KOPT-K1 (cell line): ENCODE results near the gene TIE1.

Experiments used
- H3K27ac ChIP-seq: fragments of 200-600 bp; sonication (generic); 2 replicates; pipeline ENCODE4 v1.5.1; 2016; ENCODE audit warnings: antibody characterized with exemption, mild to moderate bottlenecking, low read depth, low read length; ENCODE audit not compliant: poor library complexity, severe bottlenecking
- H3K36me3 ChIP-seq: fragments of 200-600 bp; sonication (generic); 2 replicates; pipeline ENCODE4 v1.5.1; 2017; ENCODE audit warnings: antibody characterized with exemption, mild to moderate bottlenecking, low read length, moderate library complexity; ENCODE audit not compliant: insufficient read depth
- H3K9me3 ChIP-seq: fragments of 200-600 bp; sonication (generic); 2 replicates; pipeline ENCODE4 v1.5.1; 2017; ENCODE audit warnings: antibody characterized with exemption, low read length, mild to moderate bottlenecking; ENCODE audit not compliant: insufficient read depth, poor library complexity, severe bottlenecking

TIE1 gene

DNA sequence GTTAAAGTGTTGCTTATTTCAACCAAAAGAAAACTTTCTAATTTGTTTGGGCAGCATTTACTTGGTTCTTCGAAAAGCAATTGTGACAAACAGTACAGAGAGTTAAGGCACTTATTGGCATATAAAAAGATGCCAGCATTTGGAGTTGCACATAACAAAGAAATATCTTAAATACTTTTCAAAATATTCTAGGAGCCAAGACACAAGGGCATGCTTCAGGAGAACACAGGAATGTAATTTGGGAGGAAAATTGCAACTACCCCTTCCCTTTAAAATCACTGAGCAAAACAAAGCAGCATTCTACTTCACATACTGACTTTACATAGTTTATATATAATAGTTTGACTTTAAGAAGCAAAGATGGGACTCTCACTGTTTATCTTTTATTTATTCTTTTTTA is 4.6 kb upstream of the TIE1 start:
- H3K9me3 ChIP-seq = no peaks in the 10 kb centered on the region
- H3K27ac ChIP-seq = no peak overlapping the region
- no peaks in the 10 kb centered on the region for H3K36me3 ChIP-seq

- Histone ChIP-seq H3K27ac (no peak overlapping the region), H3K36me3 (no peaks in the 10 kb centered on the region), H3K9me3 (no peaks in the 10 kb centered on the region)
These were observed 2.7 kb upstream of the TIE1 start for GRCh38 chr1:43298055-43298454.

GRCh38 chr1:43299101-43299500 is 1.7 kb upstream of the TIE1 start:
- H3K36me3 ChIP-seq = no peaks in the 10 kb centered on the region
- no peak overlapping the region for H3K27ac ChIP-seq
- no peaks in the 10 kb centered on the region for H3K9me3 ChIP-seq

- H3K36me3 ChIP-seq = no peaks in the 10 kb centered on the region
- no peak overlapping the region for H3K27ac ChIP-seq
- H3K9me3 ChIP-seq = no peaks in the 10 kb centered on the region
These were observed 1.4 kb downstream of the TIE1 start for GRCh38 chr1:43302201-43302600.

DNA sequence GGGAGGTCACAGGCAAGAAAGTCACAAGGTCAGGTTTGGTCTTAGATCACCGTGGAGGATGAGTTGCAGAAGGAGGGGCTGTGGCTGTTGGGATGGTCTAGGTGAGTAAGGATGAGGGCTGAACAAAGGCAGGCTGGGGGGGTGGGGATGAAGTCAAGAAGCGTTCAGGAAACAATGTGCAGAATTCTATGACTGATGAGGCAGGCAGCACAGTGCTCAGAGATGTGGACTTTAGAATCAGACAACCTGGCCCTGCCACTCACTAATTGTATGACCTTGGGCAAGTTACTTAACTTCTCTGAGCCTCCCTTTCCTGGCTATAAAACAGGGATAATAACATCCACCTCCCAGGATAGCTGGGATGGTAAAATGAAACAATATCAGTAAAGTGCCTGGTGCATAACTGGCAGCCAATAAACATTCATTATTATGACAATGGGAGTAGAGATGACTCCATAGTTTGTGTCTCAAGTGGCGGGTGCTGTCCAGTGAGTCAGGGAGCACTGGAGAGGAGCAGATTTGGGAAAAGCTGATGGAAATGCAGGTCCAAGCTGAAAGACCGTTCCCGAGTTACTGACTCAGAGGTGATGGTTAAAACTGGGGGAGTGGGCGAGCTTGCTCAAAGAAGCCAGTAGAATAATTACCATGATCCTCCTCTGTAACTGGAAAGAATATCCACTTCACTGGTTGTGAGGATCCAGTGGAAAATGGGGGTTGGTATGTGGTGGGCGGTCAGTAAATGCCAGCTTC is 2.1 kb downstream of the TIE1 start:
- Histone ChIP-seq H3K27ac (no peak overlapping the region), H3K9me3 (no peaks in the 10 kb centered on the region)

DNA sequence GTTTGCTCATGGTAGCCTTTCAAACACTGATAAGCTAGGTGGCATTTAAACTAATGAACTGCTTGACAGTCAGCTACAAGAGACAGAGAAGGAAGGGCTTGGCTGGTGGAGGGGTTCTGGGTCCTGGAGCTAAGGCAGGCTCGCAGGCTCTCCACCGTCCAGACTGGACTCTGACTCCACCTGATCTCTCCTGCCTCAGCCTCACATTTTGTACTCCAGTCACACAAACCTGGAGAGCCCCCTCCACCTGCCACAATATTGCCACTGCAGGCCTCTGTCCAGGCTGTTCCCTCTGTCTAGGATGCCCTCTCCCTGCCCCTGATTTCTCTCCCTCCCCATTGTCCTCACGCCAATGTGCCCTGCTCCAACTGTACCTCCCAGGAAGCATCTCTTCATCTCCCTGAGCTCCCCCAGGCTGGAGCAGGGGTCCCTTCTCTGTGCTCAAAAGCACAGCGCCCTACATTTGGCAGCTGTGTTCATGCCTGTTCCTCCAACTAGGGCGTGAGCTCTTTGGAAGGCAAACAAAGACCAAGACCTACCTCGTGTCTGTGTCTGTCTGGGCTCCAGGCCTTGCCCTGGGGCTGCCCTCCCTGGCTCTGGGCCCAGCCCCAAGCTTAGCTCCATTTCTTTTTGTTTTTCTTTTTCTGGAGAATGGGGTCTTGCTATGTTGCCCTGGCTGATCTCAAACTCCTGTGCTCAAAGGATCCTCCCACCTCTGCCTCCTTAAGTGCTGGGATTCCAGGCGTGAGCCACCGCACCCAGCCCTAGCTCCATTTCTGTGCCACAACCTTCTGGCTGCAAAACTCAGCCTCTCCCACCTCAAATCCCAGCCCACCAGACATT is 2.9 kb downstream of the TIE1 start:
- Histone ChIP-seq H3K27ac (no peak overlapping the region), H3K9me3 (no peaks in the 10 kb centered on the region), H3K36me3 (no peaks in the 10 kb centered on the region)

More for the DNA sequence above, 2.1 kb downstream of the TIE1 start:
- no peaks in the 10 kb centered on the region for H3K36me3 ChIP-seq

DNA sequence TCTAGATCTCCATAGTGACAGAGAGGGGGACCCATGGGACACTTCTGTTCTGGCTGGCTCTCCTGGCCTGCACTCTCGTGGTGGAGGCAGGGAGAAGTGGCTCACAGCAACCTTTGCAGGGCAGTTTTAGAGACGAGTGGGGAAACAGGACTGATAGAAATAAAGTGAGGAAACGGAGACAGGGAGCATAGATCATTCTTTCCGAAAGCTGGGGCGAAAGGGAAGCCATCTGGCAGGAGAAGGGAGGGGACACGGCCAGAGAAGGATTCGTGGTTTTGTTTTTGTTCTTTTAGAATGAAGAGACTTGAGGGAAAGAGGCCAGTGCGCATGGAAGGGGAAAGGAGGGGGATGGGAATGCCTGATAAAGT is 3.5 kb downstream of the TIE1 start:
- H3K27ac ChIP-seq = no peak overlapping the region
- H3K36me3 ChIP-seq = no peaks in the 10 kb centered on the region
- no peaks in the 10 kb centered on the region for H3K9me3 ChIP-seq

DNA sequence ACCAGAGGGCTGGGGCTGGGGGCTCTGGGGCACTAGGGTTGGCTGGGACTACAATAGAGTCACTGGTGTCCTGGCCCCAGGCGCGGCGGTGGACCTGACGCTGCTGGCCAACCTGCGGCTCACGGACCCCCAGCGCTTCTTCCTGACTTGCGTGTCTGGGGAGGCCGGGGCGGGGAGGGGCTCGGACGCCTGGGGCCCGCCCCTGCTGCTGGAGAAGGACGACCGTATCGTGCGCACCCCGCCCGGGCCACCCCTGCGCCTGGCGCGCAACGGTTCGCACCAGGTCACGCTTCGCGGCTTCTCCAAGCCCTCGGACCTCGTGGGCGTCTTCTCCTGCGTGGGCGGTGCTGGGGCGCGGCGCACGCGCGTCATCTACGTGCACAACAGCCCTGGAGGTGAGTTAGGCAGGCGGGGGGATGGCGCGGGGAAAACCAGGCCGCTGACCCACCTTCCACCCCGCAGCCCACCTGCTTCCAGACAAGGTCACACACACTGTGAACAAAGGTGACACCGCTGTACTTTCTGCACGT is 4.1 kb downstream of the TIE1 start:
- Histone ChIP-seq H3K36me3 (no peaks in the 10 kb centered on the region), H3K9me3 (no peaks in the 10 kb centered on the region), H3K27ac (no peak overlapping the region)

DNA sequence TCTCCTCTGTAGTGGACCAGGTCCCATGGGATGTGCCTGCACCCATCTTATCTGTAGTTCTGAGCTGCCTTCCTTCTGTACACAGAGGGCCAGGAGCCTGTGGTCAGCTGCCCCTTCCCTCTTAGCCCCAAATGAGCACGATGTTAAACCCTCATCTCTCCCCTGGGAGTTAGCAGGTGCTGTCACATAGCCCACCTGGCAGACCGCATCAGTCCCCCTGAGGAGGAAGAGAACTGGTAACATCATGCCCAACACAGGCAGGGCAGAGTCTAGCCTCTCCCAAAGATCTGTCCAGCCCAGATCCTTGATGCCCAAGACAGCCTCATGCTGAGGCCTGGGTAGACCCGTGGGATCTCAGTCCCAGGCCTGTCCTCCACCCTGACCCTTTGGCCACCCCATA is 4.7 kb downstream of the TIE1 start:
- Histone ChIP-seq H3K27ac (no peak overlapping the region), H3K36me3 (no peaks in the 10 kb centered on the region), H3K9me3 (no peaks in the 10 kb centered on the region)

- no peak overlapping the region for H3K27ac ChIP-seq
- no peaks in the 10 kb centered on the region for H3K9me3 ChIP-seq
- no peaks in the 10 kb centered on the region for H3K36me3 ChIP-seq
These were observed 5.3 kb downstream of the TIE1 start for GRCh38 chr1:43305926-43306687.

DNA sequence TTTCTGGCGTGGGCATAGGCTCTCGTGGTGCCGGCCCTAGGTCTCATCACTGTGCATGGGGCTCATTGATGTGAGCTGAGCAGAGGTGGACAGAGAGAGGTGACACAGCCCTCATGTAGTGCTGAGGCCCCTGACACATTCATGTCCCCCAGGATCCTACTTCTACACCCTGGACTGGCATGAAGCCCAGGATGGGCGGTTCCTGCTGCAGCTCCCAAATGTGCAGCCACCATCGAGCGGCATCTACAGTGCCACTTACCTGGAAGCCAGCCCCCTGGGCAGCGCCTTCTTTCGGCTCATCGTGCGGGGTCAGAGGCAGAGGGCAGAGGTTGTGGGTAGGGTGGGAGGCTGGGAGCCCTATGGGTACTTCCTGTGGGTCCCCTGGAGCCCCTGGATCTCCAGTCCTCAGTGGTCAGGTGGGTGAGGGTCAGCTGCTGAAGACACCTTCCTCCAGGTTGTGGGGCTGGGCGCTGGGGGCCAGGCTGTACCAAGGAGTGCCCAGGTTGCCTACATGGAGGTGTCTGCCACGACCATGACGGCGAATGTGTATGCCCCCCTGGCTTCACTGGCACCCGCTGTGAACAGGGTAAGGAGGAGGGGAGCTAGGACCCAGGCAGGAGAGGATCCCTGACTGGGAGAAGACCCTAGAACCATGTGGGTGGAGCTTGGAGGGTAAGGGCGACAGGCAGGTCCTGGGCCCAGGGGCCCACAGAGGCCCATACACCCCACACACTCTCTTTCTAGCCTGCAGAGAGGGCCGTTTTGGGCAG is 6.1 kb downstream of the TIE1 start:
- Histone ChIP-seq H3K36me3 (no peaks in the 10 kb centered on the region), H3K9me3 (no peaks in the 10 kb centered on the region), H3K27ac (no peak overlapping the region)

DNA sequence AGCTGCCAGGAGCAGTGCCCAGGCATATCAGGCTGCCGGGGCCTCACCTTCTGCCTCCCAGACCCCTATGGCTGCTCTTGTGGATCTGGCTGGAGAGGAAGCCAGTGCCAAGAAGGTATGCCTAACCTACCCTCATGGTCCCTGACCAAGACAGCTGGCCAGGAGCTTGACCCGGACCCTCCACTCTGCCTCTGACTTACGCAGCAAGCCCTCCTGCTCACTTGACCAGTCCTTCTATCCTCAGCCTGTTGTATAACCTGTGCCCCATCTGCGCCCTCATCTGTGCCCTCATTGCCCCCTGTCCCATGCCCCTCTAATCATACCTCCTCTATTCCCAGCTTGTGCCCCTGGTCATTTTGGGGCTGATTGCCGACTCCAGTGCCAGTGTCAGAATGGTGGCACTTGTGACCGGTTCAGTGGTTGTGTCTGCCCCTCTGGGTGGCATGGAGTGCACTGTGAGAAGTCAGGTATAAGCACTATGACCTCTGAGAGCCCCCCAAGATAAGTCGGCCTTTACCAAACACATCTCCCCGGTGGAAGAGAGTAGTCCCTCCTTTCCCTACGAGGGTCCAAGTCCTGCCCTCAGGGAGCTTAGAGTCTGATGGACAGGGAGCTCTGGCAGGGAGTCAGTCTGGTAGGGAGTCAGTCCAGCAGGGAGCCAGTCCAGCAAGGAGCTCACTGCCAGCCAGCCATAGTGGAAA is 6.8 kb downstream of the TIE1 start:
- no peaks in the 10 kb centered on the region for H3K36me3 ChIP-seq
- H3K27ac ChIP-seq = no peak overlapping the region
- no peaks in the 10 kb centered on the region for H3K9me3 ChIP-seq

- Histone ChIP-seq H3K9me3 (no peaks in the 10 kb centered on the region), H3K36me3 (no peaks in the 10 kb centered on the region), H3K27ac (no peak overlapping the region)
These were observed 8.0 kb downstream of the TIE1 start for GRCh38 chr1:43308635-43309404.
